MG63 (cell line): ENCODE results near the gene TUBA1C. TPM values are rescaled to one million over a fixed set of nuclear protein-coding genes. Genes with fewer than 3 reads are reported as not detected.
"Not testable (repeated sequence)": the region's sequence is repeated elsewhere in the genome, so short reads cannot be mapped to it uniquely, and the experiment has no call there.

Source experiments
- DNase-seq: peaks from one replicate; pipeline ENCODE4 v3.0.0-alpha.2; 2020
- H3K27me3 ChIP-seq: fragments of 250-450 bp; sonication (Bioruptor Pico); 2 replicates; pipeline ENCODE4 v1.5.1; 2020; ENCODE audit warnings: mild to moderate bottlenecking, moderate library complexity
- H3K36me3 ChIP-seq: fragments of 250-450 bp; sonication (Bioruptor Pico); 2 replicates; pipeline ENCODE4 v1.5.1; 2020; ENCODE audit warnings: mild to moderate bottlenecking, moderate library complexity
- H3K4me3 ChIP-seq: fragments of 250-450 bp; sonication (Bioruptor Pico); 2 replicates; pipeline ENCODE4 v1.5.1; 2020; ENCODE audit warnings: mild to moderate bottlenecking, moderate library complexity
- H3K9me3 ChIP-seq: fragments of 250-450 bp; sonication (Bioruptor Pico); 2 replicates; pipeline ENCODE4 v1.5.1; 2020; ENCODE audit warnings: mild to moderate bottlenecking, moderate library complexity
- total RNA-seq: library from RNA; depleted of rRNA; stranded (reverse); fragments of >200 nt; shearing (Covaris generic); gene quantifications from 2 replicates; pipeline ENCODE4 v1.2.3, GENCODE V29; 2014; ENCODE audit warnings: low replicate concordance

Gene TUBA1C
- total RNA-seq, 1 experiment from 2014 or later: 585 TPM

DNA sequence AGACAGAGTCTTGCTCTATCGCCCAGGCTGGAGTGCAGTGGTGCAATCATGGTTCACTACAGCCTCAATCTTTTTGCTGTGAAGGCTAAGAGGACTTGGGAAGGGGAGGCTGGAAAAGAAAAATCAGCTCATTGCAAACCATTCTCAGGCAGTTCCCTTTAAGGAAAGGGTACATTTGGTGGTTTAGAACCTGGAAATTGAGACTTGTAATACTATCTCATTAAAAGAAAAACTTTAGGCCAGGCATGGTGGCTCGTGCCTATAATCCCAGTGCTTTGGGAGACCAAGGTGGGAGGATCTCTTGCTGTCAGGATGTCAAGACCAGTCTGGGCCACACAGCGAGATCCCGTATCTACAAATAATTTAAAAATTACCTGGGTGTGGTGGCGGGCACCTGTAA is 21.3 kb upstream of the TUBA1C start:
- no peak for DNase-seq
- Histone ChIP-seq H3K27me3 (no peaks in the 10 kb centered on the region), H3K36me3 (no peaks in the 10 kb centered on the region)

DNA sequence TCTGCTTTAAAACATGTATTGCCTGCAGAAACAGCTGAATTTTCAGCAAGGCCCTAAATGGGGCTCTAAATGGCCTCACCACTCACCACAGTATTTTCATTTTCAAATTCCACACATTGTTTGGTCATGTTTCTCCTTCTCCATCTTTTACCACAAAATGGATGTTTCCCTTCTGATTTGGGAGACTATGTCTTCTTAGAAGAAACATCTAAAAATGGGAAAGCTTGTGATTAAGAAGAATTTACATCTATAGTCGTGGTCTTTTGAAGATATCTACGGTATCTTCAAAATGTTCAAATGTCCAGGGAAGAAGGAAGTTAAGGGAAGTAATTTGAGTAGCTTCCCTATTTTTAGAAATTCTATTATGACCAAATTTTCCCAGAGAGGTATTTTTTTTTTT is 20.7 kb upstream of the TUBA1C start:
- Histone ChIP-seq H3K4me3 (no peak overlapping the region), H3K27me3 (no peaks in the 10 kb centered on the region), H3K36me3 (no peaks in the 10 kb centered on the region), H3K9me3 (no peaks in the 10 kb centered on the region)
- DNase-seq: no peak

More for the DNA sequence above, 21.3 kb upstream of the TUBA1C start:
- no peaks in the 10 kb centered on the region for H3K9me3 ChIP-seq
- no peak overlapping the region for H3K4me3 ChIP-seq

DNA sequence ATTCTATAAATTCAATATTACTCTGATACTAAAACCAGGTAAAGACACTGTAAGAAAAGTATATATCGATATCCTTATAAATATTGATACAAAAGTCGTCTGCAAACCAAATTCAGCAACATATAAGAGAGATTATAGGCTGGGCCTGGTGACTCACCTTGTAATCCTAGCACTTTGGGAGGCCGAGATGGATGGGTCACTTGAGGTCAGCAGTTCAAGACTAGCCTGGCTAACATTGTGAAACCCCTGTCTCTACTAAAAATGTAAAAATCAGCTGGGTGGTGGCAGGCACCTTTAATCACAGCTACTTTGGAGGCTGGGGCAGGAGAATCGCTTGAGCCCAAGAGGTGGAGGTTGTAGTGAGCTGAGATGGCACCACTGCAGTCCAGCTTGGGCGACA is 13.5 kb upstream of the TUBA1C start:
- no peak overlapping the region for H3K4me3 ChIP-seq
- no peaks in the 10 kb centered on the region for H3K36me3 ChIP-seq
- DNase-seq: no peak
- no peaks in the 10 kb centered on the region for H3K9me3 ChIP-seq
- H3K27me3 ChIP-seq: no peaks in the 10 kb centered on the region

DNA sequence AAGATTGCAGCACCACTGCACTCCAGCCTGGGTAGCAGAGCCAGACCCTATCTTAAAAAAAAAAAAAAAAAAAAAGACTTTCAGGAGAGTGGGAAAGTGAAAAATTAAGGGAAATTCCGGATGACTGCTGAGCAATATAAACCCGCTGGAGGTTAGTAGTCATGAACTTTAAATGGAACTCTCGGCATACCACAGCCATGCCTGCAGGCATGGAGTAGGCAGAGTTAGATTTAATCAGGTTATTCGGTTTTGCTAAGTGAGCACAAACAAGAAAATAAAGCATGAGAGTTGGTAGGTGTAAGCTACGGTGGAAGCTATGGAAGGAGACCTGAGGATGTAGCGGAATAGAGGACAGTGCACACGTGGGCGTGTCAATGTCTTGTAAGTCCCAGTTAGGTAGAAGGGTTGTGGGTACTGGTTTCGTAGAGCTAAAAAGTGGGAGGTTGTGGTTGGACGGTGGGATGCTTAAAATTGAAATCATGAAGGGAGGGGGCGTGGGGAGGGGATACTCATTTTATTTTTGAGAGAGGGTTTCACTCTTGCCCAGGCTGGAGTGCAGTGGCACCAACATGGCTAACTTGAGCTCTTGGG is 11.8 kb upstream of the TUBA1C start:
- no peaks in the 10 kb centered on the region for H3K9me3 ChIP-seq
- no peak for DNase-seq
- no peak overlapping the region for H3K4me3 ChIP-seq
- no peaks in the 10 kb centered on the region for H3K27me3 ChIP-seq
- H3K36me3 ChIP-seq: no peaks in the 10 kb centered on the region

DNA sequence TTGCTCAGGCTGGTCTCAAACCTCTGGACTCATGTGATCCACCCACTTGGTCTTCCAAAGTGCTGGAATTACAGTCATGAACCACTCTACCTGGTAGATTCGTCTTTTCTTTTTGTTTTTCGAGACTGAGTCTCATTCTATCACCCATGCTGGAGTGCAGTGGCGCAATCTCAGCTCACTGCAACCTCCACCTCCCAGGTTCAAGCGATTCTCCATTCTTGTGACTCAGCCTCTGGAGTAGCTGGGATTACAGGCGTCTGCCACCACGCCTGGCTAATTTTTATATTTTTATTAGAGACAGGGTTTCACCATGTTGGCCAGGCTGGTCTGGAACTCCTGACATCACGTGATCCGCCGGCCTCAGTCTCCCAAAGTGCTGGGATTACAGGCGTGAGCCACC is 9.4 kb upstream of the TUBA1C start:
- H3K36me3 ChIP-seq, H3K4me3 ChIP-seq, DNase-seq, H3K27me3 ChIP-seq, H3K9me3 ChIP-seq: not testable (repeated sequence)

DNA sequence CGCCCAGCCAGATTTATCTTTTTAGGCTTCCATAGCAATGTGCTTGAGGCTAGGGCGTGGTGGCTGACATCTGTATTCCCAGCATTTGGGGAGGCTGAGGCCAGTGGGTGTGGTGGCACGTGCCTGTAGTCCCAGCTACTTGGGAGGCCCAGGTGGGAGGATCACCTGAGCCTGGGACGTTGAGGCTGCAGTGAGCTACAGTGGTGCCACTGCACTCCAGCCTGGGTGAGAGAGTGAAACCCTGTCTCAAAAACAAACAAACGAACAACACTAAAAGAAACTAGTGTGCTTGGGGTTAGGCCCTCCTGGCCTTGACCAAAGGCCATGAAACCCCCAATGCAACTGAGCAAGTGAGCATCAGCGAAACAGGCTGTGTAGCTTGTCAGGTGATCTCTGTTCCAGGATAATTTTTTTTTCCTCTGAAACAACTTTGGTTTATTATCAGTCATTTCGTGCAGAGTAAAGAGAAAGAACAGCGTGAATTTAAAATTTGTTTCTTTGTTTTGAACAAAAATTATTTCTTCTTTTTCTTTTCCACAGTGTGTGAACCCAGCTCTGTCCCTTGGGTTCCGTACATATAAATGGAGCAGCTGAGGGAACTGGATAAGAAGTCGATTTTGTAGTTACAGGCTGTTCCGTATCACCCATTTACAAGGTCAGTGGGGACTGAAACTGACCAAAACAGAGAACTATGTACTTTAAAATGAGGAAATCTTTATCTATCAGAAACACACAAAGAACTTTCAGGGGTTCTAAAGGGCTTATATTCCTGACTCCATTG is 8.8 kb upstream of the TUBA1C start:
- H3K27me3 ChIP-seq: no peaks in the 10 kb centered on the region
- H3K4me3 ChIP-seq: no peak overlapping the region
- H3K36me3 ChIP-seq: no peaks in the 10 kb centered on the region
- H3K9me3 ChIP-seq: no peaks in the 10 kb centered on the region
- DNase-seq: no peak

DNA sequence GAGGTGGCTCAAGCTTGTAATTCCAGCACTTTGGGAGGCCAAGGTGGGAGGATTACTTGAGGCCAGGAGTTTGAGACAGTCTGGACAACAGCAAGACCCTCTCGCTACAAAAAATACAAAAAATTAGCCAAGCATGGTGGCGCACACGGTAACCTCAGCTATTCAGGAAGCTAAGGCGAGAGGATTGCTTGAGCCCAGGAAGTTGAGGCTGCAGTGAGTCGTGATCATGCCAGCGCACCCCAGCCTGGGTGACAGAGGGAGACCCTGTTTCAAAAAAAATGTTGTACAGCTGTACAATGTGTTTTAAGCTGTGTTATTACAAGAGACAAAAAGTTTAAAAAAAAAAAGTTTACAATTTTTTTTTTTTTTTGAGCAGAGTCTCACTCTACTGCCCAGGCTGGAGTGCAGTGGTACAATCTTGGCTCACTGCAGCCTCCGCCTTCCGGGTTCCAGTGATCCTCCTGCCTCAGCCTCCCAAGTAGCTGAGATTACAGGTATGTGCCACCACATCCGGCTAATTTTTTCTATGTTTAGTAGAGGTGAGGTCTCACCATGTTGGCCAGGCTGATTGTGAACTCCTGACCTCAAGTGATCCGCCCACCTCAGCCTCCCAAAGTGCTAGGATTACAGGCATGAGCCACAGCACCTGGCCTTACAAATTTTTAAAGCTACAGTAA is 7.2 kb upstream of the TUBA1C start:
- not testable (repeated sequence) for H3K9me3 ChIP-seq, H3K4me3 ChIP-seq, H3K36me3 ChIP-seq, H3K27me3 ChIP-seq, DNase-seq

DNA sequence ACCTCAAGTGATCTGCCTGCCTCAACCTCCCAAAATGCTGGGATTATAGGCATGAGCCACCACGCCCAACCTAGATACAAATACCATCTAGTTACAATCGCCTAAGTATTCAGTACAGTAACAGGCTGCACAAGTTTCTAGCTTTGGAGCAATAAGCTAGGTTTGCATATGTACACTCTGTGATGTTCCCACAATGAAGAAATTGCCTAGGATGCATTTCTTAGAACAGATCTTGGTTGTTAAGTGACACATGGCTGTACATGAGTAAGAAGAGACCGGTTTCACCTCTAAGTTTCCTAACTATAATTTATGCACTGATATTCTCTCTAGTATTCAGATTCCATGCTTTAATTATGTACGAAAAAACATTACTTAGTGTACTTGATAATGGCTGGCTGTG is 5.4 kb upstream of the TUBA1C start:
- no peak overlapping the region for H3K4me3 ChIP-seq
- H3K36me3 ChIP-seq: peaks cover 6% of the 10 kb centered on the region; the same call in 1 of the 2 replicates
- no peaks in the 10 kb centered on the region for H3K27me3 ChIP-seq
- DNase-seq: no peak
- no peaks in the 10 kb centered on the region for H3K9me3 ChIP-seq

DNA sequence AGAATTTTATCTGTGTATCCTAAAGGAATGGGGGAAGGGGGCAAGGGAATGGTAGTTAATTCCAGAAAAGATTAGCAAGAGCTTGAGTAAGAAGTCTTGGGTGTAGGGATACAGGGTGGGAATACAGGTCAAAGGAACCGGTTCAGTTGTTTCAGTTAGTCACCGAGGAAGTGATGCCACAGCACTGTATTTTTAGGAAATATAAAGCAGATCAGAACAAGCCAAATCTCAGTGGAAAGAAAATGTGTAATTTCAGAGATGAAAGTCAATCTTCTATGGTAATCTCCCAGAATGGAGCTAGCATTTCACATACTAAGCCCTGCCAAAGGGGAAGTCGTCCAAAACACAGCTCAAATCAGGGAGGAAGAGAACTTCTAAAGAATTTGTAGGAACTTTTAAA is 4.7 kb upstream of the TUBA1C start:
- H3K4me3 ChIP-seq: no peak overlapping the region
- DNase-seq: no peak
- no peaks in the 10 kb centered on the region for H3K9me3 ChIP-seq
- H3K36me3 ChIP-seq: peaks cover 8% of the 10 kb centered on the region
- no peaks in the 10 kb centered on the region for H3K27me3 ChIP-seq

DNA sequence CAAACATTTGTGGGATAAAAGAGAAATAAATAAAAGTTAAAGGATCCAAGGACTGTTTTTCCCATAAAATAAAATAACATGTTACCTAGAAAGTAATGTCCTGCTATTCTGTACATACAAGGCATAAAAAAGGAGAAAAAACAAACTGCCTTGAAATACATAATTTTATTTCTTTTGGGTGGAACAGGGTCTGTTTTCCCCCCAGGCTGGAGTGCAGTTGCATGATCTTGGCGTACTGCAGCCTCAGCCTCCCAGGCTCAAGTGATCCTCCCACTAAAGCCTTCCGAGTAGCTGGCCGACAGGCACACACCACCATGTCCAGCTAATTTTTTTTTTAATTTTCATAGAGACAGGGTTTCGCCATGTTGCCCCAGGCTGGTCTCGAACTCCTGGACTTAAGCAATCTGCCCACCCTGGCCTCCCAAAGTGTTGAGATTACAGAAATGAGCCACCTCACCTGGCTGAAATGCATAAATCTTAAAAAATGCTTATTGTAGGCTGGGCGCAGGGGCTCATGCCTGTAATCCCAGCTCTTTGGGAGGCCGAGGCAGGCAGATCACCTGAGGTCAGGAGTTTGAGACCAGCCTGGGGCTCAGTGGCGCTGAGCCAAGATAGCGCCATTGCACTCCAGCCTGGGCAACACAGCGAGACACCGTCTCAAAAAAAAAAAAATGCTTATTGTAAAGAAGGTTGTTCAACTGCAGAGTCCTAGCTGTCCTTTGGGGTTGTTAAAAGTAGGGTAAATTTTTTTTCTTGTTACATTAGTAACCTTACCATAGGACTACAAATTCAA is 4.1 kb upstream of the TUBA1C start:
- no peak for DNase-seq
- no peak overlapping the region for H3K4me3 ChIP-seq
- peaks cover 13% of the 10 kb centered on the region for H3K36me3 ChIP-seq
- no peaks in the 10 kb centered on the region for H3K9me3 ChIP-seq
- no peaks in the 10 kb centered on the region for H3K27me3 ChIP-seq

DNA sequence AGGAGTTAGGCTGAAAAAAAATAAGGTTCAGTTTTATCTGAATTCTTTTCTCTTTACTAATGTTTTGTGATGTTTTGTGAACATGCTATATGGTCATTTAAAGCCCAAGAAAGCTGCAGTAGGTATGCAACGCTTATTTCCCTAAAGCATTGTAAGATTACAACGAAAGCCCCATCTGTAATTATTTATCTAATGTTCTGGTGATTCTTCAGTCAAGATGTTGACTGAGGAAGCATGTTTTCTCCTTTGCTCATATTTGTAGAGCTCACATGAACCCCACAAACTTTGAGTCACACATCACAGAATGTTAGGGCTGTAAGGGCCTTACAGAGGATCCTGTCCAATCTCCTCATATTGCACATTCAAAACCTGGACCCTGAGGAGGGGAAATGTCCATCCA is 3.2 kb upstream of the TUBA1C start:
- Histone ChIP-seq H3K9me3 (no peaks in the 10 kb centered on the region), H3K27me3 (no peaks in the 10 kb centered on the region), H3K4me3 (no peak overlapping the region), H3K36me3 (peaks cover 22% of the 10 kb centered on the region)
- DNase-seq: no peak

DNA sequence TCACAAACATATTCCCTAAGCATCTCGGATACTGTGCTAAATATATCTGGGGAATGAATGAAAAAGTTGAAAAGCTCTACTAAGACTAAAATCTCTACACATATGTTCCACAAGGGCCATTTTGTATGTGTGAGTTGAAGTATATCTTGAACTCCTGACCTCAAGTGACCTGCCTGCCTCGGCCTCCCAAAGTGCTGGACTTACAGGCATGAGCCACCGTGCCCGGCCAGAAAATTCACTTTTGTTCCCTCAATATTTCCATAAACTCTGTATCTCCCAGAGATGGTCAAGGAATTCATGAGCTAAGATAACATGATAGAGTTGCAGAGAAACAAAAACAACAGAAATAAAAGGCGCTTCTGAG is 1.5 kb upstream of the TUBA1C start:
- Histone ChIP-seq H3K27me3 (no peaks in the 10 kb centered on the region), H3K9me3 (no peaks in the 10 kb centered on the region), H3K4me3 (peak overlapping the region; percentile 99), H3K36me3 (peaks cover 36% of the 10 kb centered on the region)
- no peak for DNase-seq

DNA sequence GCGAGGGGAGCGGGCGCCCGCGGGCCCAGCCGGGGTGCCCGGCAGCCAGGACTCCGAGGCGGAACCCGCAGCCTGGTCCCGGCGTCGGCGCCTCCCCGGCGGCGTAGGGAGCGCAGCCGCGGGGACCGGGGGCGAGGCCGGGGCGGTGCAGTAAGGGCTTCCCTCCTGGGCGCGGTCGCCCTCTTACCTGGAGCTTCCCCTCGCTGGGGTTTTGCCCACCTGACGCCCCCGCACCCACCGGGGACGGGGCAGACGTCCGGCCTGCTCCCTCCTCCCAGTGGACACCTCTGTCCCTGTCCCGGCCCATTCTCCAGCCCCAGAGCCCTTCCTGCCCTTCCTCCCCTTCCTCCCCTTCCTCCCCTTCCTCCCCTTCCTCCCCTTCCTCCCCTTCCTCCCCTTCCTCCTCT is 413 bp upstream of the TUBA1C start:
- no peak for DNase-seq
- no peaks in the 10 kb centered on the region for H3K9me3 ChIP-seq
- H3K36me3 ChIP-seq: peaks cover 43% of the 10 kb centered on the region
- H3K27me3 ChIP-seq: no peaks in the 10 kb centered on the region
- peak overlapping the region; percentile 99 for H3K4me3 ChIP-seq

DNA sequence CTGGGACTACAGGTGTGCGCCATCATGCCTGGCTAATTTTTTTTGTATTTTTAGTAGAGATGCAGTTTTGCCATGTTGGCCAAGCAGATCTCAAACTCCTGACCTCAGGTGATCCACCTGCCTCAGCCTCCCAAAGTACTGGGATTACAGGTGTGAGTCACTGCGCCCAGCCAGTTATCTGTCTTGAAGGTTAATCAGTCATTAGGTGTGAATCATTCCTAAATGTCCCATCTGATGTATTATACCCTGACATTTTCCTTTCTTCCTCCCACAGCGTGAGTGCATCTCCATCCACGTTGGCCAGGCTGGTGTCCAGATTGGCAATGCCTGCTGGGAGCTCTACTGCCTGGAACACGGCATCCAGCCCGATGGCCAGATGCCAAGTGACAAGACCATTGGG is 4.3 kb downstream of the TUBA1C start:
- Histone ChIP-seq H3K4me3 (peak overlapping the region; percentile 99), H3K36me3 (peaks cover 80% of the 10 kb centered on the region)
- not testable (repeated sequence) for DNase-seq, H3K9me3 ChIP-seq, H3K27me3 ChIP-seq

DNA sequence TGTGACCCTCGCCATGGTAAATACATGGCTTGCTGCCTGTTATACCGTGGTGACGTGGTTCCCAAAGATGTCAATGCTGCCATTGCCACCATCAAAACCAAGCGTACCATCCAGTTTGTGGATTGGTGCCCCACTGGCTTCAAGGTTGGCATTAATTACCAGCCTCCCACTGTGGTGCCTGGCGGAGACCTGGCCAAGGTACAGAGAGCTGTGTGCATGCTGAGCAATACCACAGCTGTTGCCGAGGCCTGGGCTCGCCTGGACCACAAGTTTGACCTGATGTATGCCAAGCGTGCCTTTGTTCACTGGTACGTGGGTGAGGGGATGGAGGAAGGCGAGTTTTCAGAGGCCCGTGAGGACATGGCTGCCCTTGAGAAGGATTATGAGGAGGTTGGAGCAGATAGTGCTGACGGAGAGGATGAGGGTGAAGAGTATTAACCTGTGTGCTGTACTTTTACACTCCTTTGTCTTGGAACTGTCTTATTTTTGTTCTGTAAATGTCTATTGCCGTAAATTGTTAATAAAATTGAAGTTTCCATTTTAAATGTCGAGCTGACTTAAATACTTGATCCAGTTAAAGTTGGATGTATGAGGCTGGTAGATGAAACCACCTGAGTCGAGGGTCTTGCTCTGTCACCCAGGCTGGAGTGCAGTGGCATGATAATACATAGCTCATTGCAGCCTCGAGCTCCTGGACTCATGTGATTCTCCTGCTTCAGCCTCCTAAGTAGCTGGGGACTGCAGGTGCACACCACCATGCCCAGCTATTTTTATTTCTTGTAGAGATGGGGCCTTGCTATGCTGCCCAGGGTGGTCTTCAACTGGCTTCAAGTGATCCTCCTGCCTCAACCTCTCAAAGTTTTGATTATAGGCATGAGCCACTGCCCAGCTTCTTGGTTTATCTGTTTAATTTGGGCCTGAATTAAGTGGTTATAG is 8.2 kb downstream of the TUBA1C start:
- Histone ChIP-seq H3K9me3 (no peaks in the 10 kb centered on the region), H3K36me3 (peaks cover 54% of the 10 kb centered on the region), H3K27me3 (no peaks in the 10 kb centered on the region), H3K4me3 (no peak overlapping the region)
- DNase-seq: no peak

DNA sequence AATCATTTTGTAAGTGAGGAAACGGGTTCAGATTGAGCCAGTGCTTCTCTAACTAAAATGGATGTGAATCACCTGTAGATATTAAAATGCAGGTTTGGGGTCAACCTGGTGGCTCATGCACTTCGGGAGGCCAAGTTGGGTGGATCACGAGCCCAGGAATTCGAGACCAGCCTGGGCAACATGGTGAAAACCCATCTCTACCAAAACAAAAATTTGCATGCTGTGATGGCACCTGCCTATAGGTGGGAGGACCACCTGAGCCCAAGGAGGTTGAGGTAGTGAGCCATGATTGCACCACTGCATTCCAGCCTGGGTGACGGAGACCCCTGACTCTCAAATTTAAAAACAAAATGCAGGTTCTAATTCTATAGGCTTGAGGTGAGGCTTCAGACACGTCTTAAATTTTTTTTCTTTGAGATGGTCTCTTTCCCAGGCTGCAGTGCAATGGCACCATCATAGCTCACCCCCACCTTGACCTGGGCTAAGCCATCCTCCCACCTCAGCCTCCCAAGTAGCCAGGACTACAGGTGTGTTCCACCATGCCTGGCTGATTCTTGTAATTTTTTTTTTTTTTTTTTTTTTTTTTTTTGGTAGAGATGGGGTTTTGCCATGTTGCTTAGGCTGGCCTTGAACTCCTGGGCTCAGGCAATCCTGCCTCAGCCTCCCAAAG is 9.0 kb downstream of the TUBA1C start:
- Histone ChIP-seq H3K27me3 (no peaks in the 10 kb centered on the region), H3K9me3 (no peaks in the 10 kb centered on the region), H3K4me3 (no peak overlapping the region), H3K36me3 (peaks cover 53% of the 10 kb centered on the region)
- no peak for DNase-seq
